HG03108 (cell line): ENCODE results near the gene CECR2.
"Not testable (repeated sequence)": the region's sequence is repeated elsewhere in the genome, so short reads cannot be mapped to it uniquely, and the experiment has no call there.

ENCODE experiments used
- ATAC-seq: cut with Tn5 transposase; IDR thresholded peaks from one replicate; pipeline ENCODE4 v1.9.1; 2021; ENCODE audit warnings: moderate library complexity; ENCODE audit not compliant: unreplicated experiment

CECR2 gene

GRCh38 chr22:17501679-17502285 is 132.5 kb downstream of the CECR2 start:
- ATAC-seq: no peak

- no peak for ATAC-seq
Measured at GRCh38 chr22:17508110-17508509, 138.8 kb downstream of the CECR2 start.

- ATAC-seq: no peak
Measured at GRCh38 chr22:17512960-17513359, 143.7 kb downstream of the CECR2 start.

- ATAC-seq: no peak
Measured at GRCh38 chr22:17513612-17514011, 144.4 kb downstream of the CECR2 start.

GRCh38 chr22:17514084-17514483 is 144.8 kb downstream of the CECR2 start:
- ATAC-seq: no peak

- no peak for ATAC-seq
Measured at GRCh38 chr22:17518406-17518805, 149.1 kb downstream of the CECR2 start.

GRCh38 chr22:17521971-17522370 is 152.7 kb downstream of the CECR2 start:
- ATAC-seq: not testable (repeated sequence)

GRCh38 chr22:17523925-17524324 is 154.7 kb downstream of the CECR2 start:
- no peak for ATAC-seq

GRCh38 chr22:17536269-17536668 is 167.0 kb downstream of the CECR2 start:
- ATAC-seq: no peak

- ATAC-seq: no peak
Measured at GRCh38 chr22:17537155-17537554, 167.9 kb downstream of the CECR2 start.

- ATAC-seq: no peak
Measured at GRCh38 chr22:17540481-17540880, 171.2 kb downstream of the CECR2 start.

- ATAC-seq: no peak
Measured at GRCh38 chr22:17541476-17541875, 172.2 kb downstream of the CECR2 start.

- ATAC-seq: no peak
Measured at GRCh38 chr22:17542452-17542851, 173.2 kb downstream of the CECR2 start.

- ATAC-seq: no peak
Measured at GRCh38 chr22:17548010-17548755, 178.9 kb downstream of the CECR2 start.

GRCh38 chr22:17548756-17549035 is 179.4 kb downstream of the CECR2 start:
- ATAC-seq: no peak

GRCh38 chr22:17549183-17549582 is 179.9 kb downstream of the CECR2 start:
- ATAC-seq: no peak

GRCh38 chr22:17549655-17550054 is 180.4 kb downstream of the CECR2 start:
- ATAC-seq: no peak

- no peak for ATAC-seq
Measured at GRCh38 chr22:17552737-17553136, 183.5 kb downstream of the CECR2 start.

GRCh38 chr22:17554814-17555213 is 185.6 kb downstream of the CECR2 start:
- ATAC-seq: no peak

- ATAC-seq: no peak
Measured at GRCh38 chr22:17559188-17559587, 189.9 kb downstream of the CECR2 start.

- no peak for ATAC-seq
Measured at GRCh38 chr22:17562906-17563870, 193.9 kb downstream of the CECR2 start, which contains the start of gene SLC25A18. TSS of gene SLC25A18 (plus strand) at chr22:17563498. CDS start at chr22:17579945, 16,447 bp downstream.
